ENCODE results near the gene NAALADL1.

- no peak for TF ChIP-seq TCF7L2 (IDR thresholded peaks at IDR 0.05; ENCODE audit: borderline replicate concordance, low read depth, low read length)
- no peak for TF ChIP-seq ZNF366 (tag by site-specific recombination; conservative IDR thresholded peaks at IDR 0.05)
- no peak for TF ChIP-seq PRDM1 (tag by site-specific recombination; IDR thresholded peaks at IDR 0.05)
- no peak for TF ChIP-seq CTCF (tag by site-specific recombination; IDR thresholded peaks at IDR 0.05)
- no peak for TF ChIP-seq YY1 (tag by site-specific recombination; IDR thresholded peaks at IDR 0.05)
- TF ChIP-seq ZNF274 (IDR thresholded peaks at IDR 0.05; ENCODE audit: low read length), result no peak
- TF ChIP-seq ZNF274 (tag by site-specific recombination; IDR thresholded peaks at IDR 0.05; ENCODE audit: borderline replicate concordance), result no peak
- no peak for TF ChIP-seq SP2 (tag by site-specific recombination; IDR thresholded peaks at IDR 0.05)
- no peak for TF ChIP-seq ZNF561 (tag by site-specific recombination; IDR thresholded peaks at IDR 0.05; ENCODE audit: borderline replicate concordance)
- TF ChIP-seq ZNF23 (tag by site-specific recombination; IDR thresholded peaks at IDR 0.05; ENCODE audit: borderline replicate concordance), result no peak
- TF ChIP-seq ZNF426 (tag by site-specific recombination; IDR thresholded peaks at IDR 0.05), result no peak
- no peak for TF ChIP-seq ZNF704 (tag by site-specific recombination; IDR thresholded peaks at IDR 0.05)
- TF ChIP-seq ZNF423 (tag by site-specific recombination; IDR thresholded peaks at IDR 0.05), result no peak
- TF ChIP-seq ZNF146 (tag by site-specific recombination; IDR thresholded peaks at IDR 0.05), result no peak
- TF ChIP-seq MYNN (tag by site-specific recombination; IDR thresholded peaks at IDR 0.05; ENCODE audit: borderline replicate concordance), result no peak
These were observed 23.9 kb downstream of the NAALADL1 start for GRCh38 chr11:65034423-65034822.

Measured in HEK293 (cell line).